Testis (tissue), 3 donors: Measurements from ENCODE around the gene SHFL. TPM values are rescaled to one million over a fixed set of nuclear protein-coding genes. Genes with fewer than 3 reads are reported as not detected.

Experiments used
- DNase-seq: peaks from one replicate; pipeline ENCODE4 v3.0.0-alpha.2; 2019
- H3K27ac ChIP-seq, 2 donors: fragments of 200-600 bp; sonication (generic); one replicate each; pipeline ENCODE4 v1.5.1; 2019
- H3K27me3 ChIP-seq: fragments of 200-600 bp; sonication (generic); one replicate; pipeline ENCODE4 v1.5.1; 2019
- H3K36me3 ChIP-seq: fragments of 200-600 bp; sonication (generic); one replicate; pipeline ENCODE4 v1.5.1; 2017; ENCODE audit warnings: low read depth; ENCODE audit errors: missing control alignments
- H3K4me1 ChIP-seq: fragments of 200-600 bp; sonication (generic); one replicate; pipeline ENCODE4 v1.5.1; 2019
- H3K4me3 ChIP-seq, 2 donors: fragments of 200-600 bp; sonication (generic); one replicate each; pipeline ENCODE4 v1.5.1; 2017 to 2019
- H3K9me3 ChIP-seq: fragments of 200-600 bp; sonication (generic); one replicate; pipeline ENCODE4 v1.5.1; 2017
- POLR2A ChIP-seq: fragments of 450-650 bp; IDR thresholded peaks from one replicate; pipeline ENCODE4 v1.6.1; 2017; ENCODE audit warnings: antibody characterized with exemption, mild to moderate bottlenecking, moderate library complexity
- WGBS, 2 donors: methylation state at CpG; one replicate each; pipeline ENCODE4 v1.1.5; 2018; 5-methylcytosine and 5-hydroxymethylcytosine counted together
- intact Hi-C: fragments of 100-400 bp; cut with DNase I; formaldehyde crosslinking; loops from one replicate; pipeline ENCODE4 v1.15.1; 2023; ENCODE audit warnings: low total_unique reads
- polyA plus RNA-seq: library from polyadenylated mRNA; stranded (reverse); fragments of 350-450 nt; fragmentation: Illumina TruSeq; extraction: RNeasy Lipid Tissue Mini Kit (QIAGEN cat#74804); gene quantifications from one replicate; pipeline ENCODE4 v1.2.3, GENCODE V29; 2014; ENCODE audit warnings: low read depth, low replicate concordance; ENCODE audit not compliant: insufficient read depth
- total RNA-seq, 2 donors: library from RNA; depleted of rRNA; stranded (reverse); fragments of >200 nt; gene quantifications; one replicate each; pipeline ENCODE4 v1.2.3, GENCODE V29; 2016
- TF ChIP-seq, protein P1 (sequence below), 3 experiments: fragments of 450-650 bp in 2 of 3; fragments of 200-600 bp in 1 of 3; sonication (generic) in 1 of 3; IDR thresholded peaks; one replicate each; pipeline ENCODE4 v1.5.1; 2016 to 2019; ENCODE audit warnings: antibody characterized with exemption in 3 of 3, mild to moderate bottlenecking in 2 of 3, moderate library complexity in 1 of 3

Gene SHFL
- total and polyA plus RNA-seq, 3 donors from 2014 or later, result 18.7 to 25.8 (median 20.4) TPM

DNA sequence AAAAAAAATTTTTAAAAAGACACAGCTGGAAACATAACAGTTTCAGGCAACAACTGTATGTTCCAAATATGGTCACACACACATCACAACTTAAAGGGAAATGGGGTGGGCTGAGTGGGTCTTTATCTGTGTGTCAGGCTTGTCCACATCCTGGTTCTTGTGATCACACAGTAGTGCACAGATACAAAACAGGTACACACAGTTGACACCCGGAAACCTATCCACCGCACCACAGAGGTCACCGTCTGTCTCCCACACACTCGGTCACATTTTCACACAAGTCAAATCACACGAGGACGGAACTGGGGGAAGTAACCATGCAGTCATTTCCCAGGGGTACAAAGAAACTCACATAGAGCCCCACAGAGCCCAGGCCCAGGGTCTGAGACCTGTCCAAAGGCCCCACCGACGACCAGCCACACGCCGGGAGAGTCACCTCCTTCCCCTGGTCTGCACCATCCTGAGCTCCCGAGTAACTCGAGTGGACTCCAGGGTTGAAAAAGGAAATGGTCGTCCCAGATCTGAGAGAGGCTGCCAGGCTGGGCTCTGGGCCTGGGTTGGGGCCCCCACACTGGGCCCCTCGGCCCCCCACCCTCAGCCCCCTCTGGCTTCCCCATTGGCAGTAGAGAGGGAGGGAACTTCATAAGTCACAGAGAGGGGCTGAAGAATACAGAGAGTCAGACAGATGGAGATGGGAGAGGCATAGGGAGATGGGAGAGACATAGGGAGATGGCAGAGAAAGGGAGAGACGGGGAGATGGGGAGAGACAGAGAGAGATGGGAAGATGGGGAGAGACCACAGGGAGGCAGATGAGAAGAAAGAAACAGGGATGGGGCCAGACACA, 18.8 kb downstream of the SHFL start:
- Histone ChIP-seq H3K36me3 (no peaks in the 10 kb centered on the region), H3K4me3 (no peak overlapping the region), H3K27ac (no peak overlapping the region), H3K9me3 (no peaks in the 10 kb centered on the region), H3K4me1 (peaks cover 6% of the 10 kb centered on the region), H3K27me3 (no peaks in the 10 kb centered on the region)
- intact Hi-C loops, result no loop called here
- DNase-seq, result no peak
- 60 to 67% methylated on average over 15 of the region's 15 CpGs for WGBS, 2 donors
- TF ChIP-seq POLR2A, result no peak
- TF ChIP-seq, protein P1, sequence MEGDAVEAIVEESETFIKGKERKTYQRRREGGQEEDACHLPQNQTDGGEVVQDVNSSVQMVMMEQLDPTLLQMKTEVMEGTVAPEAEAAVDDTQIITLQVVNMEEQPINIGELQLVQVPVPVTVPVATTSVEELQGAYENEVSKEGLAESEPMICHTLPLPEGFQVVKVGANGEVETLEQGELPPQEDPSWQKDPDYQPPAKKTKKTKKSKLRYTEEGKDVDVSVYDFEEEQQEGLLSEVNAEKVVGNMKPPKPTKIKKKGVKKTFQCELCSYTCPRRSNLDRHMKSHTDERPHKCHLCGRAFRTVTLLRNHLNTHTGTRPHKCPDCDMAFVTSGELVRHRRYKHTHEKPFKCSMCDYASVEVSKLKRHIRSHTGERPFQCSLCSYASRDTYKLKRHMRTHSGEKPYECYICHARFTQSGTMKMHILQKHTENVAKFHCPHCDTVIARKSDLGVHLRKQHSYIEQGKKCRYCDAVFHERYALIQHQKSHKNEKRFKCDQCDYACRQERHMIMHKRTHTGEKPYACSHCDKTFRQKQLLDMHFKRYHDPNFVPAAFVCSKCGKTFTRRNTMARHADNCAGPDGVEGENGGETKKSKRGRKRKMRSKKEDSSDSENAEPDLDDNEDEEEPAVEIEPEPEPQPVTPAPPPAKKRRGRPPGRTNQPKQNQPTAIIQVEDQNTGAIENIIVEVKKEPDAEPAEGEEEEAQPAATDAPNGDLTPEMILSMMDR (IDR thresholded peaks at IDR 0.05), result no peak

DNA sequence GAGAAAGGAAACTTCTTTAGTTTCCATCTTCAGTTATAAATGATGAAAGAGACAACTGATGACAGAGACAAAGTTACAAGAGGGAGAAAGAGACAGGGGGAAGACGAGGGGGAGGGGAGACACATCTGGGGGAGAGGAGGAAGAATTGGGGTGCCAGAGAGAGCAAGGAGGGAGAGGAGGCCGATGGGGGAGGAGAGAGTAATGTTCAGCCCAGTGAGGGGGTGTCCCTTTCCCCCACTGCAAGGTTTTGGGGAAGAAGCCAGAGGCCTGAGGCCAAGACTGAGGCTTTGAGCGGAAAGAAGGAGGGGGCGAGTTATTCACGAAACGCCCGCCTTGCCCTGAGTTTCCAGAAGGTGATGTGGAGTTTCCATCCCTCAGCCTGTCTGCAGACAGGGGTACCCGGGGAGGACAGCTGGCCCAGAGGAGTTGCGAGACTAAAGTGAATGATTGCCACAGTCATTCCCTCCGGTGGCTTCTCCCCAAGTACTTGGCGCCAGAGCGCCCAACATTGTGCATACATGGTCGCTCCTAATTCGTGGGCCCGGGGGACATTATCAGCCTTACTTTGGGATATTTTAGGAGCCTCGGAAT, 19.5 kb downstream of the SHFL start:
- H3K36me3 ChIP-seq, result no peaks in the 10 kb centered on the region
- no peak for DNase-seq
- no peaks in the 10 kb centered on the region for H3K27me3 ChIP-seq
- TF ChIP-seq POLR2A, result no peak
- TF ChIP-seq, protein P1 (IDR thresholded peaks at IDR 0.05), result no peak
- intact Hi-C loops, result no loop called here
- H3K9me3 ChIP-seq, result no peaks in the 10 kb centered on the region
- no peak overlapping the region for H3K27ac ChIP-seq
- peaks cover 6% of the 10 kb centered on the region for H3K4me1 ChIP-seq
- peak overlapping the region in 1 of 2 donors; percentile 99 for H3K4me3 ChIP-seq
- WGBS, 2 donors, result 35 to 44% methylated on average over 15 to 16 of the region's 16 CpGs

DNA sequence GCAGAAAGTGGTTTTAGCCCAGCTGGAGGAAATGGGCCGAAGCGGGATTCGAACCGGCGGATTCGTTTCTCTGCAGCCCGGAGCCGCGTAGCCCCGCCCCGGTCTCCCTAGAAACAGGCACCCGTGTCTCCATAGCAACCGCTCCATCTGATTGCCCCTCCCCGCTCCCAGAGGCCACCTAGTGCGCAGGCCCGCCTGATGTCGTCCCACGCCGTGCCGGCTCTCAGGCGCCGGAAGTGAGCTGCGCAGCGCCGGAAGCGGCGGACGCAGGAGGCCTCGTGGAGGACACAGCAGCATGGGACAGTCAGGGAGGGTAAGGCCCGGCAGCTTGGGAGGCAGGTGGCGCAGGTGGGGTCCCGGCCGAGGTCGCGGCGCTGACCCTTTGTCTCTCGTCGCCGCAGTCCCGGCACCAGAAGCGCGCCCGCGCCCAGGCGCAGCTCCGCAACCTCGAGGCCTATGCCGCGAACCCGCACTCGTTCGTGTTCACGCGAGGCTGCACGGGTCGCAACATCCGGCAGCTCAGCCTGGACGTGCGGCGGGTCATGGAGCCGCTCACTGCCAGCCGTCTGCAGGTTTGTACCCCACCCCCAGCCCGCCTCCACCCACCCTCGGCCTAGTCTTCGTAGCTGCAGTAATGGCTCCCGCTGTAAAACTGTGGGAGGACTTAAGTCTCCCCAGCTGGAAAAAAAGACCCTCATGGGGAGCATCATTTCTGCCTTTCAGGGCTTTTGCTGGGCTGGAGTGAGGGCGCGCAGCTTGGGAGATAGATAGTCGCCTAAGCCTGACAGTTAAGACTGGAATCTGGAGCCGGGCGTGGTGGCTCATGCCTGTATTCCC, 20.2 kb downstream of the SHFL start, which contains the start of gene PPAN:
PPAN (plus strand) TSS at position 263 of the 837 bp plus-strand sequence; CDS start at position 296, 33 bp downstream.
- TF ChIP-seq, protein P1 (IDR thresholded peaks at IDR 0.05), result peak in 1 of 3 experiments; percentile 21
- TF ChIP-seq POLR2A, result no peak
- Histone ChIP-seq H3K36me3 (no peaks in the 10 kb centered on the region), H3K9me3 (no peaks in the 10 kb centered on the region), H3K27ac (peak within 1 kb of the TSS; percentile 53 to 71), H3K27me3 (no peaks in the 10 kb centered on the region), H3K4me3 (peak within 1 kb of the TSS; percentile 89 to 99), H3K4me1 (peaks cover 6% of the 10 kb centered on the region)
- intact Hi-C loops, result no loop called here
- peak; percentile 100 for DNase-seq
- 1% methylated on average over 49 to 71 of the region's 71 CpGs for WGBS, 2 donors

DNA sequence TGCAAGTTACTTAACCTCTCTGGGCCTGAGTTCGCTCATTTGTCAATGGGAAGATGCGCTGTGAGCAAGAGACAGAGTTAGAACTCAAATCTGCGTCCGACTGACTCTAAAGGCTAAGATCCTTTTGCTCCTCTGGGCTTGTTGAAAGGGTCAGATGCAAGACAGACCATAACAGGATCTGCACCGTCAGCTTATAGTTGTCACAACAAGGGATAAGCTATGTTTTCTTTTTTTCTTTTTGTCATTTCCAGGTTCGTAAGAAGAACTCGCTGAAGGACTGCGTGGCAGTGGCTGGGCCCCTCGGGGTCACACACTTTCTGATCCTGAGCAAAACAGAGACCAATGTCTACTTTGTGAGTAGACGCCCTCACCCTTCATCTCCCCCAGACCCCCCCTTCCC, 21.1 kb downstream of the SHFL start:
- Histone ChIP-seq H3K36me3 (no peaks in the 10 kb centered on the region), H3K4me3 (peak overlapping the region; percentile 89 to 99), H3K4me1 (peaks cover 6% of the 10 kb centered on the region), H3K27me3 (no peaks in the 10 kb centered on the region), H3K9me3 (no peaks in the 10 kb centered on the region), H3K27ac (no peak overlapping the region)
- TF ChIP-seq, protein P1 (IDR thresholded peaks at IDR 0.05), result no peak
- no peak for TF ChIP-seq POLR2A
- no peak for DNase-seq
- intact Hi-C loops, result no loop called here
- 68 to 72% methylated on average over 10 of the region's 10 CpGs for WGBS, 2 donors
